ENCODE measurements around the gene IPMK. TPM values are rescaled to one million over a fixed set of nuclear protein-coding genes. Genes with fewer than 3 reads are reported as not detected.

The IPMK gene
- total RNA-seq, 1 donor from 2014 or later = 3.1 TPM

DNA sequence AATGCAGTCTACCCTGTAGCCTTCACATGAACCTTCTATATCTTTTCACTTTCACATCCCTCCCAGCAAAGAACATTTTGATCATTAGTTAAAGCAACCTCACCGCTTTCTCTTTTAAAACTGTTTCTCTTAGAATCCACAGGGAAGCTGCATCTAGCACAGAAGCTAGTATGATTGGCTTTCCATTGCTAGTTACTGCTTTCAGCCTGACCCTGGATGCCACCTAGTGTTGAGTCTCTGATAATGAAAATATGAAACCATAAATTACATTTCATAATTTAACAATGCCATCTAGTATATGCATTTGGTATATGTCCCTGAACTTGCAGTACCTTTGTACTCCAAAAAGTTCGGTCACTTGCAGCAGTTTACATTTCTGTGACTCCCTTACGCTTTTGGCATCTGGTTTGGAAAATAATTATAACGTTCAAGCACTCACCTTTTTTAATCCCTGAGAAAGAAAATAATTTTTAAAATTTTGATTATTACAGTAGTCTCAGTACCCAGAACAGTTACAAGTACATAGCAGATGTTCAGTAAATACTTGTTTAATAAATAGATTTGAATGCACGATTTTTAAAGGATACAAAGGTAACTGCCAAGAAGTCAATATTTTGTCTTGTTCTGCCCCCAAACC is 24.0 kb upstream of the IPMK start:
- H3K27me3 ChIP-seq (ENCODE audit: control insufficient read depth in 3 of 3, insufficient read depth in 3 of 3, low read length in 3 of 3) = no peaks in the 10 kb centered on the region
- H3K4me1 ChIP-seq (ENCODE audit: control insufficient read depth in 3 of 3, insufficient read depth in 3 of 3, low read length in 3 of 3) = no peaks in the 10 kb centered on the region
- H3K9me3 ChIP-seq (ENCODE audit: control insufficient read depth in 3 of 3, low read length in 3 of 3) = no peaks in the 10 kb centered on the region
- H3K9ac ChIP-seq (ENCODE audit: low read depth in 1 of 3, low read length in 3 of 3) = no peak overlapping the region
- no peaks in the 10 kb centered on the region for H3K36me3 ChIP-seq (ENCODE audit: control insufficient read depth in 3 of 3, insufficient read depth in 3 of 3, low read length in 3 of 3)
- H3K27ac ChIP-seq (ENCODE audit: low read depth, low read length) = no peak overlapping the region
- H3K4me3 ChIP-seq (ENCODE audit: low read length in 3 of 3) = no peak overlapping the region

DNA sequence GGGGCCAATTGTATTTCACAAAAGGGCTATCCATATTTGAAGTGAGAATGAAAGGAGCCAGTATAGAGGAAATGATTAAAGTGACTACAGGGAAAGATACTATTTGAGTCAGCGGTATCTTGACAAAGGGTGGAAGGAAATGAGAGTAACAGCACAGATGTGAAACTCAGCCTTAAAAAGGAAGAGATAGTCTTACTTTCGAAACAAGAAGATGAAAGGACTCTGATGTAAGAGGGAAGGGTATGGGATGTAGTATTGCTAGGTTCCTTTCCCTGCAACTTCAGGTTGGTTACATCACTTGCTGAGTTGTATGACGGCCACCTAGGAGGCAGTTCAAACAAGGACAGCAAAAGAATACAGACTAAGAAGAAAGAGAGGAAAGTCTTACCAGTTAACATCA is 14.9 kb upstream of the IPMK start:
- no peaks in the 10 kb centered on the region for H3K27me3 ChIP-seq (ENCODE audit: control insufficient read depth in 3 of 3, insufficient read depth in 3 of 3, low read length in 3 of 3)
- no peaks in the 10 kb centered on the region for H3K9me3 ChIP-seq (ENCODE audit: control insufficient read depth in 3 of 3, low read length in 3 of 3)
- no peak overlapping the region for H3K4me3 ChIP-seq (ENCODE audit: low read length in 3 of 3)
- no peak overlapping the region for H3K9ac ChIP-seq (ENCODE audit: low read depth in 1 of 3, low read length in 3 of 3)
- H3K27ac ChIP-seq (ENCODE audit: low read depth, low read length) = no peak overlapping the region
- H3K36me3 ChIP-seq (ENCODE audit: control insufficient read depth in 3 of 3, insufficient read depth in 3 of 3, low read length in 3 of 3) = peaks cover 3 to 11% (median 9%) of the 10 kb centered on the region in 3 donors
- H3K4me1 ChIP-seq (ENCODE audit: control insufficient read depth in 3 of 3, insufficient read depth in 3 of 3, low read length in 3 of 3) = peaks cover 0 to 6% (median 0%) of the 10 kb centered on the region in 3 donors

GRCh38 chr10:58281092-58281752 is 13.5 kb upstream of the IPMK start:
- Histone ChIP-seq H3K36me3 (ENCODE audit: control insufficient read depth in 3 of 3, insufficient read depth in 3 of 3, low read length in 3 of 3) (peaks cover 3 to 13% (median 11%) of the 10 kb centered on the region in 3 donors), H3K27me3 (ENCODE audit: control insufficient read depth in 3 of 3, insufficient read depth in 3 of 3, low read length in 3 of 3) (no peaks in the 10 kb centered on the region), H3K4me1 (ENCODE audit: control insufficient read depth in 3 of 3, insufficient read depth in 3 of 3, low read length in 3 of 3) (peaks cover 0 to 6% (median 0%) of the 10 kb centered on the region in 3 donors), H3K27ac (ENCODE audit: low read depth, low read length) (no peak overlapping the region), H3K4me3 (ENCODE audit: low read length in 3 of 3) (no peak overlapping the region), H3K9ac (ENCODE audit: low read depth in 1 of 3, low read length in 3 of 3) (no peak overlapping the region), H3K9me3 (ENCODE audit: control insufficient read depth in 3 of 3, low read length in 3 of 3) (no peaks in the 10 kb centered on the region)

- peaks cover 3 to 13% (median 11%) of the 10 kb centered on the region in 3 donors for H3K36me3 ChIP-seq (ENCODE audit: control insufficient read depth in 3 of 3, insufficient read depth in 3 of 3, low read length in 3 of 3)
- no peak overlapping the region for H3K9ac ChIP-seq (ENCODE audit: low read depth in 1 of 3, low read length in 3 of 3)
- H3K4me1 ChIP-seq (ENCODE audit: control insufficient read depth in 3 of 3, insufficient read depth in 3 of 3, low read length in 3 of 3) = peaks cover 0 to 6% (median 3%) of the 10 kb centered on the region in 3 donors
- no peaks in the 10 kb centered on the region for H3K9me3 ChIP-seq (ENCODE audit: control insufficient read depth in 3 of 3, low read length in 3 of 3)
- no peak overlapping the region for H3K27ac ChIP-seq (ENCODE audit: low read depth, low read length)
- no peak overlapping the region for H3K4me3 ChIP-seq (ENCODE audit: low read length in 3 of 3)
- no peaks in the 10 kb centered on the region for H3K27me3 ChIP-seq (ENCODE audit: control insufficient read depth in 3 of 3, insufficient read depth in 3 of 3, low read length in 3 of 3)
These were observed 12.8 kb upstream of the IPMK start for GRCh38 chr10:58280477-58280876.

DNA sequence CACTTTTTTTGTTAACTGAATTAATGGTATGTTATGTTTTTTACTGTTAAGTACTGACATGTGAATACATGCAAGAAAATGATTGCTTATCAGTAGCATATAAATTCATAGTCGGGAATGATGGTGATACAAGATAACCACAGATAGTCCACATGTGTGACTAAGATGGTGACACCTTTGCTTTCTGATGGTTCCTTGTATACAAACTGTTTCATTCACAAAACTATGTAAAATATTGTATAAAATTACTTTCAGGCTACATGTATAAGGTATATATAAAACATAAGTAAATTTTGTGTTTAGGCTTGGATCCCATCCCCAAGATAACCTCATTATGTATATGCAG is 11.2 kb upstream of the IPMK start:
- H3K27me3 ChIP-seq (ENCODE audit: control insufficient read depth in 3 of 3, insufficient read depth in 3 of 3, low read length in 3 of 3) = no peaks in the 10 kb centered on the region
- H3K27ac ChIP-seq (ENCODE audit: low read depth, low read length) = no peak overlapping the region
- H3K9ac ChIP-seq (ENCODE audit: low read depth in 1 of 3, low read length in 3 of 3) = no peak overlapping the region
- no peaks in the 10 kb centered on the region for H3K9me3 ChIP-seq (ENCODE audit: control insufficient read depth in 3 of 3, low read length in 3 of 3)
- H3K4me3 ChIP-seq (ENCODE audit: low read length in 3 of 3) = no peak overlapping the region
- peaks cover 3 to 13% (median 11%) of the 10 kb centered on the region in 3 donors for H3K36me3 ChIP-seq (ENCODE audit: control insufficient read depth in 3 of 3, insufficient read depth in 3 of 3, low read length in 3 of 3)
- H3K4me1 ChIP-seq (ENCODE audit: control insufficient read depth in 3 of 3, insufficient read depth in 3 of 3, low read length in 3 of 3) = peaks cover 0 to 11% (median 3%) of the 10 kb centered on the region in 3 donors

GRCh38 chr10:58278274-58278961 is 10.7 kb upstream of the IPMK start:
- Histone ChIP-seq H3K36me3 (ENCODE audit: control insufficient read depth in 3 of 3, insufficient read depth in 3 of 3, low read length in 3 of 3) (peaks cover 3 to 13% (median 11%) of the 10 kb centered on the region in 3 donors), H3K9ac (ENCODE audit: low read depth in 1 of 3, low read length in 3 of 3) (no peak overlapping the region), H3K4me1 (ENCODE audit: control insufficient read depth in 3 of 3, insufficient read depth in 3 of 3, low read length in 3 of 3) (peaks cover 0 to 11% (median 3%) of the 10 kb centered on the region in 3 donors), H3K27ac (ENCODE audit: low read depth, low read length) (no peak overlapping the region), H3K9me3 (ENCODE audit: control insufficient read depth in 3 of 3, low read length in 3 of 3) (no peaks in the 10 kb centered on the region), H3K27me3 (ENCODE audit: control insufficient read depth in 3 of 3, insufficient read depth in 3 of 3, low read length in 3 of 3) (no peaks in the 10 kb centered on the region), H3K4me3 (ENCODE audit: low read length in 3 of 3) (no peak overlapping the region)

DNA sequence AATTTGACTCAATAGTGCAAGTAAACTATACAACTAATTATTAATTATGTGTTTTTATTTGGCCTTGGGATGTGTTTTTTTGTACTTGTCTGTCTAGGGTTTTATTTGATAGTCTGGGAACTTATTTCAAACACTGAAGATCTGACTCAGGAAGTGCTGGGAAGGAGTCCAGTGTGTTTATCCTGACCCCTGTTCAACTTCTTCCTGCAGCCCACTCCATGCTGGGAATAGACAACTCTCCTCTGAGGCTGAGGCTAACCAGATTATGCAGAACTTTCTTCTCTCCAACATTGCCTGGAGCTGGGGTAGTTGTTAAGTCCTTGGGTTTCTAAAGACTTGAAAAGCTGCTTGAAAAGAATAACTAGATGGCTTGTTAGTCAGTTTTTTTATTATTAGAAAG is 8.2 kb upstream of the IPMK start:
- Histone ChIP-seq H3K36me3 (ENCODE audit: control insufficient read depth in 3 of 3, insufficient read depth in 3 of 3, low read length in 3 of 3) (peaks cover 3 to 13% (median 11%) of the 10 kb centered on the region in 3 donors), H3K9me3 (ENCODE audit: control insufficient read depth in 3 of 3, low read length in 3 of 3) (no peaks in the 10 kb centered on the region), H3K27me3 (ENCODE audit: control insufficient read depth in 3 of 3, insufficient read depth in 3 of 3, low read length in 3 of 3) (no peaks in the 10 kb centered on the region), H3K9ac (ENCODE audit: low read depth in 1 of 3, low read length in 3 of 3) (no peak overlapping the region), H3K27ac (ENCODE audit: low read depth, low read length) (no peak overlapping the region), H3K4me3 (ENCODE audit: low read length in 3 of 3) (no peak overlapping the region), H3K4me1 (ENCODE audit: control insufficient read depth in 3 of 3, insufficient read depth in 3 of 3, low read length in 3 of 3) (peaks cover 0 to 5% (median 3%) of the 10 kb centered on the region in 3 donors)

DNA sequence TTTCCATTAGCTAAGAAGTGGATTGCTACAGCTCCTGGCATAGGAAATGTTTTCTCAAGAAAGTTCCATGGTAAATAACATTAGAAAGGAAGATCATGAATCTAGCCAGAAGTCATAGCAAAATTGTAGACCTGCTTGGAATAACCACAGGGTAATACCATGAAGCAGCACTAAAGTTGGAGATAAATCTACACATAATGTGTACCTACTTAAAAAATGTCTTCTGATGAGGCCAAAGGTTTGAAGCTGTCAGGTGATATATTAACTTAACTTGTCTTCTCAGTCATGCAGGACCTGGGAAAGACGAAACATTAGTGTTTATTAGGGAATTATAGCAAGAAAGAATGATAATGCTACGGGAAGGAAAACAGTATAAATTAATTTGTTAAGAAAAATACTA is 7.6 kb upstream of the IPMK start:
- no peak overlapping the region for H3K9ac ChIP-seq (ENCODE audit: low read depth in 1 of 3, low read length in 3 of 3)
- H3K4me1 ChIP-seq (ENCODE audit: control insufficient read depth in 3 of 3, insufficient read depth in 3 of 3, low read length in 3 of 3) = peaks cover 5 to 10% (median 7%) of the 10 kb centered on the region in 3 donors
- no peak overlapping the region for H3K4me3 ChIP-seq (ENCODE audit: low read length in 3 of 3)
- H3K27ac ChIP-seq (ENCODE audit: low read depth, low read length) = peak overlapping the region; percentile 8
- no peaks in the 10 kb centered on the region for H3K27me3 ChIP-seq (ENCODE audit: control insufficient read depth in 3 of 3, insufficient read depth in 3 of 3, low read length in 3 of 3)
- H3K9me3 ChIP-seq (ENCODE audit: control insufficient read depth in 3 of 3, low read length in 3 of 3) = no peaks in the 10 kb centered on the region
- H3K36me3 ChIP-seq (ENCODE audit: control insufficient read depth in 3 of 3, insufficient read depth in 3 of 3, low read length in 3 of 3) = peaks cover 3 to 13% (median 11%) of the 10 kb centered on the region in 3 donors

DNA sequence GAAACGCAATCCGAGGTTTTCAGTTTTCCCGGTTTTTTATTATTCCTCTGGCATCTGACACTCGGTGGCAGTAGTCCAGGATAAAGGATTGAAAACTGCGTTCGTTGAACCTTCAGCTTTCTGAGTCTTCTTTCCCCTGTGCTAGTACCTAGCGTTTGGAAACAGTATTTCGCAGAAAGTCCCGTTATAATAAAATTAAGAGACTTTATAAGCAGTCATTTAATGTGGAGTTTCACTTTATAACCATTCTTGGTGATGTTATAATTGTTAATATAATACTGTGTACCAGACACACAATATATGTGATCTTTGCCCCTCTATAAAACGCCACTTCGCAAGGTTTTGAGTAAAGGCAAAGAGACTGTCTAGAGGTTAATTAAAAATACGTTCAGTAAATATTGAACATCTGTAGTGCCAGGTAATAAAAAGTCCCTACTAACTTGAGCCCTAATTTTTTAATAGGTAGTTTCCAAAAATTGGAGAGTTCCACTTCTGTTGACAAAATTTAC is 2.1 kb upstream of the IPMK start:
- H3K27ac ChIP-seq (ENCODE audit: low read depth, low read length) = peak overlapping the region; percentile 96
- no peaks in the 10 kb centered on the region for H3K9me3 ChIP-seq (ENCODE audit: control insufficient read depth in 3 of 3, low read length in 3 of 3)
- H3K9ac ChIP-seq (ENCODE audit: low read depth in 1 of 3, low read length in 3 of 3) = peak overlapping the region; percentile 76 to 94 (median 89)
- no peaks in the 10 kb centered on the region for H3K36me3 ChIP-seq (ENCODE audit: control insufficient read depth in 3 of 3, insufficient read depth in 3 of 3, low read length in 3 of 3)
- peaks cover 7 to 25% (median 13%) of the 10 kb centered on the region in 3 donors for H3K4me1 ChIP-seq (ENCODE audit: control insufficient read depth in 3 of 3, insufficient read depth in 3 of 3, low read length in 3 of 3)
- peak overlapping the region; percentile 91 to 98 (median 92) for H3K4me3 ChIP-seq (ENCODE audit: low read length in 3 of 3)
- no peaks in the 10 kb centered on the region for H3K27me3 ChIP-seq (ENCODE audit: control insufficient read depth in 3 of 3, insufficient read depth in 3 of 3, low read length in 3 of 3)
